Hypothalamus (tissue), 51 donors: ENCODE data around the gene APC.

Experiments
- DNase-seq, 51 donors: peaks; one replicate each; lab custom pipeline; 2025; lab: John Stamatoyannopoulos, UW

Gene APC

GRCh38 chr5:112737463-112738190 is at the start of gene APC:
TSS of gene APC (plus strand) at chr5:112737885. CDS start at chr5:112754891, 17,006 bp downstream.
- peak; percentile 81 to 99 (median 96) for DNase-seq

- DNase-seq: no peak
Observed at GRCh38 chr5:112689155-112689909, 48.4 kb upstream of the APC start.

DNA sequence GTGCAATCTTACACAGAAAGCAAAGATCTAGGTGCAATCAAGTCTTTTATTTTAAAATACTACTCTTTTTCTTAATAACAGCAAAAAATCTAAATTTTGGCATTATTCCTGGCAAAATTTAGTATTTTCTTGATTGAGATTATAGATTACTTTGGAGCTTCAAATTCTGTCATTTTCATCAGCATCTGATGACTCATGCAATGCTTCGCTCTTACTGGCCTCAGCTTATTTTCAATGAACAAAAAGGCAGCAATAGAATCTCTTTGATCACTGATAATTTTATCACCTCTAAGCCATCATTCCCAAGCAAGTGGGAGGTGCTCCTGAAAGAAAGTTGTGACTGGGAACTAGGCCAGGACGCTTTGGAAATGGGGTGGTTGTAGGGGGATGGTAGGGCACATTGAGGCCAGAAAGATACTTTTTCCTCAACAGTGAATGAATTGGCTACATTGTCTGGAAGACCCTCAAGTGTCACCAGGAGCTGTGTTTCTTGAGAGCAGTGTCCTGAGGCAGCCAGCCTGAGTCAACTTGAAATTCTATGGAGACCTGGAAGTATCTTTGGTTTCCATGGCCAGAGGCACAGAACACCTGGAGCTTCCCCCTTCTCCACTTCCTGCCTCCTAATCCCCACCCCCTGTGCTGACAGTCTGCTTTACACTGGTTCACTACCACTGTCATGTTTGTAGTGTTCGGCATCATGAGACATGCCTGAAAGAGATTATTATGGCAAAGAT is 46.9 kb upstream of the APC start:
- DNase-seq: no peak

- DNase-seq: peak in 1 of 51 donors; percentile 8
Observed at GRCh38 chr5:112691339-112691680, 46.4 kb upstream of the APC start.

- DNase-seq: peak in 1 of 51 donors; percentile 40
Observed at GRCh38 chr5:112691758-112692157, 45.9 kb upstream of the APC start.

- DNase-seq: no peak
Observed at GRCh38 chr5:112692472-112692871, 45.2 kb upstream of the APC start.

- DNase-seq: no peak
Observed at GRCh38 chr5:112693301-112693700, 44.4 kb upstream of the APC start.

DNA sequence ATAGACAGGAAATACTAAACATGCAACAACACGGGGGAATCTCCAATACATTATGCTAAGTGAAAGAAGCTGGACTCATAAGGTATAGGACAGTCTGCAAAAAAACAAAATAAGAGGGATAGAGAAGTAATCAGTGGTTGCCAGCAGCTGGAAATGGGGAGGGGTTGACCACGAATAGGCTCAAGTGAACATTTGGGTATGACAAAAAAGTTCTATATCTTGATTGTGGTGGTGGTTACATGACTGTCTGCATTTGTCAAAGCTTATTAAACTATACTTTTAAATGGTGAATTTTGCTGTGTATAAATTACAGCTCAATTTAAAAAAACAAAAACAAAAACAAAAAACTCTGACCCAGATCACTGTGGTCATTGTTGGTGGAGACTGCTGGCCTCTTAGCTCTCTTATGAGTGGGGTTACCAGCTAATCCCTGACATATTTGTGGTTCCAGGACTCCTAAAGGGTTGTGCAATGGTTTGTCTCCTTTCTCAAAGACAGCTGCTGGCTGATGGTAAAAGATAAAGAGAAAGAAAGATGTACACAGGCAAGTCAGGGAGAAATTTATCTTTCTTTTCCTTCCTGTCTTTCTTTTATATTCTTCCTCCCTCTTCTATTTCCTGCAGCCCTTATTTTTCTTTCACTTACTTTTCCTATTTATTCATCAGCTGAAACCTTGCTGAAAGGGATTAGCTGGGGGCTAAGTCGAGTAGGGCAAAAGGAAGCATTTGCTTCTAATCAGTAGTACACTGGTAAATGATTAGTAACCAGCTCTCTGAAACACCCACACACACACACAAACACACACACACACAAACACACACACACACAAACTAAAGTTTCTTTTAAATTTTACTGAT is 42.6 kb upstream of the APC start:
- no peak for DNase-seq

GRCh38 chr5:112696786-112697185 is 40.9 kb upstream of the APC start:
- no peak for DNase-seq

DNA sequence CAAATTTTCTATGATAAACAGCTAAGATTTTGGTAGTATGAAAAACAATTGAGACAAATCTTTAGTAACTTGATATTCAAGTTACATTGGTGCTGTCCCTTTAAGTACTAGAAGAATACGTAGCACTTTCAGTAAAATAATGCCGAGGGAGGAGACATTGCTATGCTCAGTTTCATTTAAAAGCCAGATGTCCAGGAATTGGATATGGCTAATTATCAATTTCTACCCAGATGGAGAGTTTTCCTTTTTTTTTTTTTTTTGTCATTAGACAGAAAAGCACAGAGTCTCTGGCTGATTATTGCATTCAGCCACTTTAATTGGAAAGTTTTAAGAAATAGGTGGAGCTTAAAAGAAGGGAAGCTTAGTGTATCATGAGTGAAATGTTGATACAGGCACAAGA is 40.4 kb upstream of the APC start:
- no peak for DNase-seq

- no peak for DNase-seq
Observed at GRCh38 chr5:112697833-112698232, 39.9 kb upstream of the APC start.

DNA sequence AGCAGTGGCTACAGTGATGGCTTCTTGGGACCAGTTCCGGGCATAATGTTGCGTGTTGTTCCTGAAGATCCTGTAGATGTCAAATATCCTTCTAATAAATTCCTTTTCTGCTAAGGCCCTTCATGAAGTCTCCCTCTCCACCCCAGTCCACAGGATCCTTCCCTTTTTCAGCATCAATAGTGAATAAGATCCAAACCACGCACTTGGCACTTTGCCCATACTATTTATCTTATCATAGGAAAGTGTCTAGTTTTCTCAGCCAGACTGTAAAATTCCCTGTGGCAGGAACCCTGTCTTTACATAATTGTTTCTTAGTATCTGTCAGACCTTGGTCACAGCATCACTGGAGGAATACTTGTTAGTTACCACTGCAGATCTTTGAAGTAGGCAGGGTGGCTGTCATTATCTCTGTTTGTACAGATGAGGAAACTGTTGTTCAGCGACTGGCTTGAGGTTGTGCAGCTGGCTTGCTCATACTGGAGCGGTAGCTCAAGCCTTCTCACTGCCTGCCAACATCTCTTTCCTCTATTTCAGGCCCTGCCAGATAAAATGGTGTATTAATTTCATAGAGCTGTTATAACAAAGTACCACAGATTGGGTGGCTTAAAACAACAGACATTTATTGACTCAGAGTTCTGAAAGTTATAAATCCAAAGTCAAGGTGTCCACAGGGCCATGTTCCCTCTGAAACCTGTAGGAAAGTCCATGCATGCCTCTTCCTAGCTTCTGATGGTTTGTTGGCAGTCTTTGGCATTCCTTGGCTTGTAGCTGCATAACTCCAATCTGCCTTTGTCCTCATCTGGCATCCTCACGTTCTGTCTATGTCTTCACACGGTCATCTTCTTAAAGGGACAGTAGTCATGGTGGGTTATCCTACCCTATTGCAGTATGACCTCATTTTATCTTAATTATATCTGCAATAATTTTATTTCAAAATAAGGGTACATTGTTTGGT is 33.5 kb upstream of the APC start:
- DNase-seq: no peak

DNA sequence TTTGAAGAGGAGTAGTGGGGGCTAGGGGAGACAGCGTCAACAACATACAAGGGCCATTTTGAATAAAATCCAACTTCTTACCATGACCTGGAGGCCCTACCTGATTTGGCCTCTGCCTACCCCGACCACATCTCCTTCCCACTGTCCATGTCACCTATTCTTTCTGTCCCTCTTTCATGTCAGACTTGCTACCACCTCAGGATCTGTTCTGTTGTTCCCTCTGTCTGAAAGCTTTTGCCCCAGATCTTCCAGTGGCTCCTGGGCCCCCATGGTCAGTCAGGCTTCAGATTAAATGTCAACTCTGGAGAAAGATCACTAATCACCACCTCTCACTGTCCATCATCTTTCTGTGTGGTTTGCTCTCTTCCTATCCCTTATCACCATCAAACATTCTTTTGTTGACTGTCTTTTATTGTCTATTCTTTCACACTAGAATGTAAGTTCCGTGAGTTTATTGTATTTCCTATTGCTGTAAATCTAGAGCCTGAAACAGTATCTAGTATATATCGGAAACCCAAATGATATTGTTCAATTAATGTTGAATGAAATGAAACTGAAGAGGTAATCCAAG is 31.2 kb upstream of the APC start:
- peak in 1 of 51 donors; percentile 19 for DNase-seq

GRCh38 chr5:112707187-112708102 is 30.2 kb upstream of the APC start:
- DNase-seq: peak; percentile 83 to 99 (median 96)

DNA sequence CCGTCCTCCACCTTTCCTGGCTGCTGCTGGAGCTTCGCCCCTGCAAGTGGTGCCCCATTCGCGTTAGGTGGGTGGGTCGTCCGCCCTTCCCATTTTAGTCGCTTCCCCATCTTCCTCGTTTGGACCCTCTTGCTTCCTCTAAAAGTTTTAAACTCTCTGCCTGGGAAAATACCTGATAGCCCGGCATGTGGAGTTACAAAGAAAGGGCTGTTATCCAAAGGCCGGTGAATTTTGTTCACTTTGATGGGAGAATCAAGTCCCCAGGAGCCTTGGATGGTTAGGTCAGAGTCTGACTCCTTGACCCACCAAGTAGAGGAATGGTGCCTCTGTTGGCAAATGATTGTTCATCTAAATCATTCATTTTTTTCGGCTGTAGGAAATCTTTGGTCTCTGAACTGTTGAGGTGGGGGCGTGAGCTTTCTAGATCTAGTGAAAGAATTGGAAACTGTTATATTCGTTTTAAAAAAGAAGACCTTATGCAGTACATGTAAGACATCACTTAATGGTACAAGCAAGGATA is 29.5 kb upstream of the APC start:
- DNase-seq: peak in 5 of 51 donors; percentile 44 to 66 (median 56)

DNA sequence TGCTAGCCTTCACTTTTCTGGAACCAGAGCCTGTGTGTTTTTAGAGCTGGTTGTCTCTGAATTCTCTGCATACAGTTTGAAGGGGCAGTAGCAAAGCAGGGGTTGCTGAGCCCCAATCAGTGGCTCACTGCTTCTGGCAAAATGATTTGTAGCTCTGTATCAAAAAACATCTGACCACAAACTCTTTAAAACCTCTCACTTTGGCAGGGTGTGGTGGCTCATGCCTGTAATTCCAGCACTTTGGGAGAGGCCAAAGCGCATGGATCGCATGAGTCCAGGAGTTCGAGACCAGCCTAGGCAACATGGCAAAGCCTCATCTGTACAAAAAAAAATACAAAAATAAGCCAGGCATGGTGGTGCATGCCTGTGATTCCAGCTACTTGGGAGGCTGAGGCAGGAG is 28.3 kb upstream of the APC start:
- DNase-seq: no peak

DNA sequence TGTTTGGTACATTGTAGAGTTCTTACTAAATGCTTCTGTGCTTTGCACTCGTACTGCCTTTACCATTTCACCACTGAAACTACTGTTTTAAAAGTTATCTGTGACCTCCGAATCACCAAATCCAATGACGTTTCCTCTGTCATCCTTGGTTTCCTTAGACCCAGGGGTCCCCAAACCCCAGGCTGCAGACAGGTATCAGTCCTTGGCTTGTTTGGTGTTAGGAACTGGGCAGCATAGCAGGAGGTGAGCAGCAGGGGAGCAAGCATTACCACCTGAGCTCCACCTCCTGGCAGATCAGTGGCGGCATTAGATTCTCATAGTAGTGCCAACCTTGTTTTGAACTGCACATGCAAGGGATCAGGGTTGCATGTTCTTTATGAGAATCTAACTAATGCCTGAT is 26.8 kb upstream of the APC start:
- no peak for DNase-seq

GRCh38 chr5:112711436-112711835 is 26.2 kb upstream of the APC start:
- DNase-seq: no peak
